NK-92 (cell line): Measurements from ENCODE around the gene UST.
"Not testable (repeated sequence)": the region's sequence is repeated elsewhere in the genome, so short reads cannot be mapped to it uniquely, and the experiment has no call there.

Experiments
- DNase-seq: peaks from one replicate; lab custom pipeline; 2025; ENCODE audit not compliant: unreplicated experiment; lab: John Stamatoyannopoulos, UW

The UST gene

DNA sequence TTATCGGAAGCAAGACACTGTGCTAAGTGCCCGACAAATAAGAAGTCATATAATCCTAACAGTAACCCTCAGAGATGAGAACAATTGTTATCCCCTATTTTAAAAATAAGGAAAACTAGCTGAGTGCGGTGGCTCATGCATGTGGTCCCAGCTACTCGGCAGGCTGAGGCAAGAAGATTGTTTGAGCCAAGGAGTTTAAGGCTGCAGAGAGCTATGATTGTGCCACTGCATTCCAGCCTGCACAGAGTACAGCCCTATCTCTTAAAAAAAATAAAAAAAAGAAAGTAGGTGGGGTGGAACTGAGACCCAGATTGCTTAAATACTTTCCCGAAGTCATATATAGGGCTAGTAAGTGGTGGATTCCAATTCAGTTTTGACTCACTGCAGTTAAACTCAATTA lies 84.7 kb downstream of the UST start:
- no peak for DNase-seq

GRCh38 chr6:148835920-148836441 lies 89.2 kb downstream of the UST start:
- DNase-seq = no peak

GRCh38 chr6:148836751-148837150 lies 89.9 kb downstream of the UST start:
- DNase-seq = no peak

DNA sequence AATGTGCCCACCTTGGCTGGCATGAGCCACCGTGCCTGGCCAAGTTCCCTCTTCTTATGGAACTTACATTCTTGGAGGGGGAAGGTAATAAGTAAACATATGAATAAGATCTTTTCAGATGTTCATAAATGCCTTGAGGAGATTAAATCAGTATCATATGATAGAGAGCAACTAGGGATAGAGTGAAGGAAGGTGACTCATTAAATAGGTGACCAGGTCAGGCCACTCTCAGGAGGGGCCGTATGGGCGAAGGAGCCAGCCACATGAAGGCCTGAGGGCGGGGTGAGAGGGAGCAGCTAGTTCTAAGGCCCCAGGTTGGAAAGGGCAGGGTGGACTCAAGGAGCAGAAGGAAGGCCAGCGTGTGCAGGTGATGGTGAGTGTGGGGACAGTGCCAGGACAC lies 91.1 kb downstream of the UST start:
- no peak for DNase-seq

- no peak for DNase-seq
These were observed 92.2 kb downstream of the UST start for GRCh38 chr6:148839044-148839443.

DNA sequence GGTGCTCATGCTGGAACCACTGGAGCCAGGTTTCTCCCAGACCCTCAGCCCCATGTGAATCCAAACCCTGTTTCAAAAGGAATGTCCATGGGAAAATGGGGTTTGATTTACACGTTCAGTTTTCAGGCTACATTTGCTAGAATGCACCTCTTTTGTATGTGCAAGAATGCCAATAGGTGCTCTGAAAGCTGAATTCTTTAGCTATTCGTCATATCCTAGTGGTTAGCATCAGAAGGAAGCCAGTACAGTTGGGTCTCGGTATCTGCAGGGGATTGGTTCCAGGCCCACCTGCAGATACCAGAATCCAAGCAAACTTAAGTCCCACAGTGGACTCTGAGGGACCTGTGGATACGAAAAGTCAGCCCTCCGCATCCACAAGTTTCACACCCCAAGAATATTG lies 93.4 kb downstream of the UST start:
- DNase-seq = no peak

DNA sequence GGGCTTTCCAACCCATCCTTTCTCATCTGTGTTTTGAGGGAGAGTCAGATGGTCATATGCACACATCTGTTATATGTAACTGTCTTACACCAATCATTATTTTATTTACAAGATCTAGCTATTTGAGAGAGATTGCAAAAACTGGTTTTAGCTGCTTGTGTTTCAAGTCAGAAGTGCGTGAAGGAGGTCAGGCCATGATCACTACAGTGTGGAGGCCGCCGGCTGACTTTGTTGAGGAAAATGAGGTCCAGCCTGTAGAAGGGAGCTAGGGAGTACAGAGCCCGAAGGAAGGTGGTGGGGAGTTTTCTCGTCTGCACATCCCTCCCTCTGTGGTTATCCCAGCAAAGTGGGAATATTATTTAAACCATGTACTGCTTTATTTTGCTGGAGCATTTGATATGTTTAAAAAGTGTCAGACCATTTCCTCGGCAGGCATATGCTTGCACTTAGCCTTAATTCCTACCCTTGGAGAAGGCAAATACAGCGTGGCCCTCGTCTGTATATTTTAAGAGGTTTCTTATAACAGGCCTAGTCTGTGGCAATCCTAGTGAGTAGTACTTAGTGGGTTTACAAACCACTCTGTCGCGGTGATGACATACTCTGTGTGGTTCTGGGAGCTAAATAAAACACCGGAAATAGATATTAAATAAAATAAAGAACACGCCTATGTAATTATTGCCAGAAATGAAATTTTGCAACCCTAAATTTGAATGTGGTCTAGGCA lies 95.6 kb downstream of the UST start:
- DNase-seq = no peak

DNA sequence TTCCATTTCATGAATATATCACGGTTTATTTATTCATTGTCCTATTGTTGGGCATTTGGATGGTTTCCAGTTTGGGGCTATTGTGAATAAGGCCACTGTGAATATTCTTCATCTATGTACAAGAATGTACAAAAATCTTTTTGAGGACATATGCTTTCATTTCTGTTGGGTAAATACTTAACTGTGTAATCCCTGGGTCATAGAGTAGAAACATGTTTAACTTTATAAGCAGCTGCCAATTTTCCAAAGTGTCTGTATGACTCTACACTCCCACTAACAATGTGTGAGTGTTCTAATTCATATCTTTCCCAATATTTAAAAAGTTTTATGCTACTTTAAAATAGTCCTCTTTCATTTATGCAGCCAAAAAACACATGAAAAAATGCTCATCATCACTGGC lies 98.6 kb downstream of the UST start:
- no peak for DNase-seq

DNA sequence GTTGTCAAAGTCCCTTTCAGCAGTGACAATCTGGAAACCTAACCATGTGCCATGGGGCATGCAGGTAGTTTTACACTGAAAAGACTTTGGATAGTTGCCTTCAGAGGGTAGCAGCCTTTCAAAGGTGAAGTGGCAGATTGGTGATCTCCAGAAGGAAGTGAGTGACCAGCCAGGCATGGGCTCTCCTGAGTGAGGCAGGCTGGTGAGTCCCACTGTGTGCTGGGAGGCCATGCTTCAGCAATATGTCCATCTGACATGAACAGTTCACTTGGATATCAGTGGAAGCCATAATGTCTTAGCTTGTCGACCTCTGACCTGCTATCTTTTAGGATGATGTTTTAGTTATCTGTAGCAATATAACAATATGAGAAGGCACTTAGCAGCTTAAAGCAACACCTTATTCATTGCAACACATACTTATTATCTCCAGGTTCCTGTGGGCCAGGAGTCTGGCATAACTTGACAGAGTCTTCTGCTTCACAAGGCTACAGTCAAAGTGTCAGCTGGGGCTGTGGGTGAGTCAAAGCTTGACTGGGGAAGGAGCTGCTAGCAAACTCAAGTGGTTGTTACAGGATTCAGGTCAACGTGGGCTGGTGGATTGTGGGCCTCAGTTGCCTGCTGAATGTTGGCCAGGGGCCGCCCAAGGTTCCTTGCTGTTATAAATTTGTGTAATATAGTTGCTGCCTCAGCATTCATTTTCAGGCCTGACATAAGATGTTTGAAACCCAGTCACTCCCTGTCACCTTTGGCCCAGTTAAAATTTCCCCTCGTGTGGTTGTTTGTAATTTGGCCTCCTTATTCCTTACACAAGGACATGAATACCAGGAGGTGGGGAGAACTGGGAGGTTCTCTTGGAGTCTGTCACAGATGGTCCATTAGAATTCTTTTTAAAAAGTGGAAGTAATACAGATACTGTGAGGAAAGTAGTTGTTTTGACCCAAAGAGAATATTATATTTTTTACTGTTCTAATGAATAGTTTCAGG lies 100.2 kb downstream of the UST start:
- no peak for DNase-seq

DNA sequence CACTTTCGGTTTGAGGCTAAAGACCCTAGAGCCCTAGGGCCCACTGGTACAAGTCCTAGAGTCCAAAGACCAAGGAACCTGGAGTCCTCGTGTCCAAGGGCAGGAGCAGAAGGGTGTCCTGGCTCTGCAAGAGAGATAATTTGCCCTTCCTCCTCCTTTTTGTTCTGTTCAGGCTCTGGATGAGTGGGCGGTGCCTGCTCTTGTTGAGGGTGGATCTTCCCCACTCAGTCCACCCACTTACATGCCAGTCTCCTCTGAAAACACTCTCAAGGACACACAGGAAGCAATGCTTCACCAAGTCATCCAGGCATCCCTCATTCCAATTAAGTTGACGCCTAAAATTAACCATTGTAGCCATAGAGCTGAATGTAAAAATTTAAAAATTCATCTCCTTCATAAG lies 102.1 kb downstream of the UST start:
- no peak for DNase-seq

- not testable (repeated sequence) for DNase-seq
These were observed 102.6 kb downstream of the UST start for GRCh38 chr6:148849449-148849848.

- no peak for DNase-seq
These were observed 104.1 kb downstream of the UST start for GRCh38 chr6:148850964-148851363.

DNA sequence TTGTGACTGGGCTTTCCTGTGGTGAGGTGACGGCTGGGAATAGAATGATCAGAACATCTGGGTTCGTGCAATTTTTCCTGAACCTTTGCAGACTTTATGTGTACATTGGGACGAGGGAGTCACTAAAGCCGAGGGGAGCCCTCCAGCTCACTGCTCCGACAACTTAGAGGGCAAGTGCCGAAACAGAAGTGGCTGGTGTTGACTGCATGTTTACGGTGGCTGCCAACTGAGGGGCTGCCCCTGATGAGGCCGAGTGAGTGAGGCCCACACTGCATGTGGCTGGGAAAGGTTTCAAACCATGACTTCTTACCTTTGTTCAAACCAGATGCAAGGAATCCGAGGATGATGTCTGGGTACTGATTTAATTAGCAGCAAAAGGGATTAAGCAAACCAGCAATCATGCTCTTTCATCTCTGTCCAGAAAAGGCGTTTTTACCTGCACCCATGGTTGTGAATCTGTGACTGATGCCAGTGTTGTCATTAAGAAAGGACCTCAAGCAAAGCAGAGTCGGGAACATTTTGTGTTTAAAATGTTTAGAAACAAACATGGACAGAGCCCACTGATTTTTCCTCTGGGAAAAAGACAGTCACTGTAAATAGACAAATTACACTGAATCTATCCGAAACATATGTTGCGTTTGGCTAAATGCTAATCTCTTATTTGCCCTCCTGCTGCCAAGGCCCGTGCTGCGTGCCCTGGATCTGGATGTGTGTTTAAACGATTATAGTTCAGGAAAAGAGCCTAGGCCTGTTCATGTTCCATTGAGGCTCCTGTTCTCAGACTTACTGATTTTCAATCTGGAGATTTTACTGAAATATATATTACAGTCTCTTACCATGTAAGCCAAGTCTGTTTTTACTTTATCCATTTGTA lies 105.1 kb downstream of the UST start:
- no peak for DNase-seq

- DNase-seq = no peak
These were observed 105.9 kb downstream of the UST start for GRCh38 chr6:148852688-148853087.

GRCh38 chr6:148853113-148853512 lies 106.3 kb downstream of the UST start:
- DNase-seq = not testable (repeated sequence)

DNA sequence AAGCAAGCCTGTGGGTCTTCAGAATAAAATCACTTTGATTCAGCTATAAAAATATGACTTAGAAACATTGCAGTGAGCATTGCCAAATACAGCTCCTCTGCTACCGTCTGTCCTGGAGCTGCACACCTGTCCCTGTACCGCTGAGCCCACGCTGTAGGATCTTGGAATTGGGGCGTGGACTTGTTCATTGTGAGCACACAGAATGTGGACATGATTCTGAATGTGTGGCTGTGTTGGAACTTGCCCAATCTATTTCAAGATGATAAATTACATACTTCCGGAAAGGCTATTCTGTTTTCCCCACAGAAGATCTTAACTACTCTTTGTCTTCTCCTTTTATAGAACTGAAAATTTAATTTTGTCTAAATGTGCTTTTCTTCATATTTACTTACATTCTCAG lies 107.3 kb downstream of the UST start:
- DNase-seq = no peak

GRCh38 chr6:148854992-148855391 lies 108.2 kb downstream of the UST start:
- DNase-seq = no peak

DNA sequence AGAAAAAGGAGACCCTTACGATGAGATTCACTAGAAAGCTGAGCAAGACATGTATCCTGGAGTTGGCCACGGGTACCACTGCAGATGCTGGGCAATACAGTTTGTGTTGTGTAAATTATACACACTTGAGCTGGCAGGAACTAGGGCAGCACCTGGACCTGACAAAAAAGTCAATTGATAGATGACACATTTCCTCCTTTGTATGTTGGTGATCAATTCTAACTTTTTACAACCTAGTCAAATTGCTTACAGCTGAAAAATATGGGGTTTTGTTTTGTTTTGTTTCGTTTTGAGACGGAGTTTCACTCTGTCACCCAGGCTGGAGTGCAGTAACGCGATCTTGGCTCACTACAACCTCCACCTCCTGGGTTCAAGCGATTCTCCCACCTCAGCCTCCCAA lies 108.9 kb downstream of the UST start:
- no peak for DNase-seq

DNA sequence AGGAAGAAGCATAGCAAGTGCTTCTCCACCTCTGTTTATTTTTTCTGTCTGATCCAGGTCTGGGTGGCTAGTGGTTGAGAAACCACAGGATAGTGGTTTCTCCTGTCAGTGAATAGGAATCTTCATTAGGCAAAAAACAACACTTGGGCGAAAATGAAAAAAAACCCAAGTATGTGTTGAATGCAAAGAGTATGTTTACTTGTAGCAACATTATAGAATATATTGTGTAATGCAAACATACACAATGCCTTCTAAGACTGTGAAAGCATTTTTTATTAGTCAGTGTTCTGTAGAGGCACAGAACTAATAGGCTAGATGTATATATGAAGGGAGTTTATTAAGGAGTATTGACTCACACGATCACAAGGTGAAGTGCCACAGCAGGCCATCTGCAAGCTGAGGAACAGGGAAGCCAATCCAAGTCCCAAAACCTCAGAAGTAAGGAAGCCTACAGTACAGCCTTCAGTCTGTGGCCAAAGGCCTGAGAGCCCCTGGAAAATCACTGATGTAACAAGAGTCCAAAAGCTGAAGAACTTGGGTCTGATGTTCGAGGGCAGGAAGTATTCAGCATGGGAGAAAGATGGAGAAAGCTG lies 111.1 kb downstream of the UST start:
- DNase-seq = no peak

GRCh38 chr6:148864132-148864531 lies 117.3 kb downstream of the UST start:
- not testable (repeated sequence) for DNase-seq

- no peak for DNase-seq
These were observed 118.1 kb downstream of the UST start for GRCh38 chr6:148864941-148865340.
